ENCODE results near the gene NXF2. TPM values are rescaled to one million over a fixed set of nuclear protein-coding genes. Genes with fewer than 3 reads are reported as not detected.
"Not testable (repeated sequence)": the region's sequence is repeated elsewhere in the genome, so short reads cannot be mapped to it uniquely, and the experiment has no call there.

The NXF2 gene, protein sequence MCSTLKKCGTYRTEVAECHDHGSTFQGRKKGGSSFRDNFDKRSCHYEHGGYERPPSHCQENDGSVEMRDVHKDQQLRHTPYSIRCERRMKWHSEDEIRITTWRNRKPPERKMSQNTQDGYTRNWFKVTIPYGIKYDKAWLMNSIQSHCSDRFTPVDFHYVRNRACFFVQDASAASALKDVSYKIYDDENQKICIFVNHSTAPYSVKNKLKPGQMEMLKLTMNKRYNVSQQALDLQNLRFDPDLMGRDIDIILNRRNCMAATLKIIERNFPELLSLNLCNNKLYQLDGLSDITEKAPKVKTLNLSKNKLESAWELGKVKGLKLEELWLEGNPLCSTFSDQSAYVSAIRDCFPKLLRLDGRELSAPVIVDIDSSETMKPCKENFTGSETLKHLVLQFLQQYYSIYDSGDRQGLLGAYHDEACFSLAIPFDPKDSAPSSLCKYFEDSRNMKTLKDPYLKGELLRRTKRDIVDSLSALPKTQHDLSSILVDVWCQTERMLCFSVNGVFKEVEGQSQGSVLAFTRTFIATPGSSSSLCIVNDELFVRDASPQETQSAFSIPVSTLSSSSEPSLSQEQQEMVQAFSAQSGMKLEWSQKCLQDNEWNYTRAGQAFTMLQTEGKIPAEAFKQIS
- 1 to 10 TPM in 1 of 2 donors, not detected in 1; 8.7 TPM for total RNA-seq

DNA sequence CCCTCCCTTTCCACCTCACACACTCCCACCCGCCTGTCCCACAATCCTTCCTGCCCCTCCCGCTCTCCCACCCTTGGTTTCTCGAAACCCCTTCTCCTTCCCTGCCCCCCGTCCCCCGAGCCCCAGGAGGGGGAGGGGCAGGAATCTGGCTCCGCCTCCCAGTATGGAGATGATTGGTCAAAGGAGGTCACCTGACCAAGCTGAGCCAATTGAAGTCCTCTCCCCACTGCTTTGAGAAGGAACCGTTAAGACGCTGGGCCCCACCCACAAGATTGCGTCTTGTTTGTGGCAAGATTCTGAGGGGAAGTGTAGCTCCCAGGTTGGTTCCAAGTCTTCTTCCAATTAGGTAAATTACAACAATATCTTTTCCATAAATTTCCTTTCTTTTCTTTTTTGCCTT, at the start of gene NXF2:
NXF2 (plus strand) TSS at position 275 of the 400 bp plus-strand sequence. CDS start 59,912 bp downstream, outside the sequence.
- H3K4me3 ChIP-seq; H3K9me3 ChIP-seq; DNase-seq (ENCODE audit: low spot score); H3K27me3 ChIP-seq (replicated peaks; ENCODE audit: insufficient read depth); intact Hi-C loops (cut with DNase I); H3K36me3 ChIP-seq; H3K27ac ChIP-seq; H3K4me1 ChIP-seq (replicated peaks): not testable (repeated sequence)
- no CpG with 5 or more reads among the region's 9 CpGs for WGBS

DNA sequence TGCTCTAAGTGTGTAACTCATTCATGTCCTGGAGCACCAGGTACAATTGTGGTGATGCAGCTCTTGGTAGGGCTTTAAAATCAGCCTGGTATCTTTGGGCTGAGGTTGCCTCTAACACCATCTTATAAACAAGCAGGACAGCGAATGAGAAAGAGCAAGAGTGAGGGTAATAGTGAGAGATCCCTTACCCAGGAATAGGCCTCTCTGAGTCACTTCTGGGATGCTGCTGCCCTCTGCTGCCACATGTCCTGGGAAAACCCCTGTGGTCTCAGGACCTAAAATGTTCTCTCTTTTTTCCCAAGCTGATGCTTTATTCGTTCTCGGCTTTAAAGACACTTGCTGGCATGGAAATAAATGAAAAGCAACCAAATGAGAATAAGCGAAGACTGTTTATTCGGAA, 39.0 kb upstream of the NXF2 start:
- H3K36me3 ChIP-seq; H3K27ac ChIP-seq; H3K4me1 ChIP-seq (replicated peaks); H3K27me3 ChIP-seq (replicated peaks; ENCODE audit: insufficient read depth); DNase-seq (ENCODE audit: low spot score); H3K9me3 ChIP-seq; intact Hi-C loops (cut with DNase I); H3K4me3 ChIP-seq: not testable (repeated sequence)
- no CpG with 5 or more reads among the region's 5 CpGs for WGBS

DNA sequence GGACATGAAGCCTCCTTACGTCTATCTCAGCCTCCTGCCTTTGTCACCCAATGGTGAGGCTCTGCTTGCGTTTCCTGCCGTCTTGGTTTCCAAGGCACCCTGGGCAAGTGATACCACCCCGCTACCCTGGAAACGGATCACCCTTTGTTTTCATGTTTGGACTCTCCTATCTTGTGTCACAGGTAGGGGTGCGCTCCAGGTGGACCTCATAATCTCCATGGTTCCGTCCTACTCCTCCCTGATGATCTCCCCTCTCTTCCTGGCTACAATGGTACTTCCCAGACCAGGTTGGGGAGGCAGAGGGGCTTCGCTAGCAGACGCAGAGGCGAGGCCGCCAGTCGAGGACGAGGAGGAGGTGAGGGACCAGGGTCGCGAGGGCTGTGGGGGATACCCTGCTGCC, 32.0 kb upstream of the NXF2 start, which contains the start of gene TCP11X1:
TCP11X1 (plus strand) TSS at position 316 of the 400 bp plus-strand sequence.
- intact Hi-C loops (cut with DNase I); H3K4me1 ChIP-seq (replicated peaks); H3K9me3 ChIP-seq; H3K27me3 ChIP-seq (replicated peaks; ENCODE audit: insufficient read depth); H3K27ac ChIP-seq; H3K36me3 ChIP-seq; DNase-seq (ENCODE audit: low spot score); H3K4me3 ChIP-seq: not testable (repeated sequence)
- WGBS: no CpG with 5 or more reads among the region's 15 CpGs

DNA sequence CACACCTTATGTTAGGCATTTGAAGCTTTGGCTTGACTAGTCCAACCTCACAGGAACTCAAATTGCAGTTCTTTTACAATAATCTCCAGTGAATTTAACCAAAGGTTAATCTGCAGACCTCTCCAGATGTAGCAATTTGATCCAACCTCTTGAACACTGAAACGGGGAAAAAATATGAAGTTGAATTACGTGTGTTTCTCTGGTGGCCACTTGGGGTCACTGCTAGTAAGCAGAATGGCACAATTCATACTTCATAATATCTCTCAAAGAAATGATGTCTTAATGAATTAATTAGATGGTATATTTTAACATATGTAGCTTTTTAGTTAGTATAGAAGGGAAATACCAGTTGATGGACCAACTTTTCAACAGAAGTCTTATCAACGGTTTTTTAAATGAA, 30.5 kb upstream of the NXF2 start:
- DNase-seq (ENCODE audit: low spot score); H3K9me3 ChIP-seq; intact Hi-C loops (cut with DNase I); H3K27ac ChIP-seq; H3K4me3 ChIP-seq; H3K4me1 ChIP-seq (replicated peaks); H3K36me3 ChIP-seq; H3K27me3 ChIP-seq (replicated peaks; ENCODE audit: insufficient read depth): not testable (repeated sequence)
- no CpG with 5 or more reads among the region's 3 CpGs for WGBS

DNA sequence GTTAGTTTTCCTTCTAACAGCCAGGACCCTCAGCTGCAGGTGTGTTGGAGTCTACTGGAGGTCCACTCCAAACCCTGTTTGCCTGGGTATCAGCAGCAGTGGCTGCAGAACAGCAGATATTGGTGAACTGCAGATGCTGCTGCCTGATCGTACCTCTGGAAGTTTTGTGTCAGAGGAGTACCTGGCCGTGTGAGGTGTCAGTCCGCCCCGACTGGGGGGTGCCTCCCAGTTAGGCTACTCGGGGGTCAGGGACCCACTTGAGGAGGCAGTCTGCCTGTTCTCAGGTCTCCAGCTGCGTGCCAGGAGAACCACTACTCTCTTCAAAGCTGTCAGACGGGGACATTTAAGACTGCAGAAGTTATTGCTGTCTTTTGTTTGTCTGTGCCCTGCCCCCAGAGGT, 11.3 kb upstream of the NXF2 start:
- H3K27ac ChIP-seq; intact Hi-C loops (cut with DNase I); H3K4me1 ChIP-seq (replicated peaks); H3K4me3 ChIP-seq; H3K9me3 ChIP-seq; H3K36me3 ChIP-seq; DNase-seq (ENCODE audit: low spot score); H3K27me3 ChIP-seq (replicated peaks; ENCODE audit: insufficient read depth): not testable (repeated sequence)
- no CpG with 5 or more reads among the region's 7 CpGs for WGBS

DNA sequence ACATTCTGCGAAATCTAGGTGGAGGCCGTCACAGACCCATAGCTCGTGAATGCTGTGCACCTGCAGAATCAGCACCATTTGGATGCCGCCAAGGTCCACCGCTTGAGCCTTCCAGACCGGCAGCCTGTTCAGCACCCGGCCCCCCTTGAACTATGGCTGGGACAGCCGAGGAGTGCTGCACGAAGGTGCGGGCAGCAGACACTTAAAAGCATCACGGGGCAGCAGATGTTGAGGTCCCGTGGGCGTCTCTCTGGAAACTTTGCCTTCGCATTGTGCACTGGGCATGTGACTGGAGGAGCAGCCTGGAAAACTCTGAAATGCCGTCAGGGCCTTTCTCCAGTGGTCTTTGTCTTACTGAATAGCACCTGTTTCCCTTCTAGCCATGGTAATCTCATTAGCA, 6.7 kb upstream of the NXF2 start:
- H3K27ac ChIP-seq; DNase-seq (ENCODE audit: low spot score); H3K27me3 ChIP-seq (replicated peaks; ENCODE audit: insufficient read depth); H3K36me3 ChIP-seq; H3K4me1 ChIP-seq (replicated peaks); intact Hi-C loops (cut with DNase I); H3K4me3 ChIP-seq; H3K9me3 ChIP-seq: not testable (repeated sequence)
- WGBS: no CpG with 5 or more reads among the region's 15 CpGs

DNA sequence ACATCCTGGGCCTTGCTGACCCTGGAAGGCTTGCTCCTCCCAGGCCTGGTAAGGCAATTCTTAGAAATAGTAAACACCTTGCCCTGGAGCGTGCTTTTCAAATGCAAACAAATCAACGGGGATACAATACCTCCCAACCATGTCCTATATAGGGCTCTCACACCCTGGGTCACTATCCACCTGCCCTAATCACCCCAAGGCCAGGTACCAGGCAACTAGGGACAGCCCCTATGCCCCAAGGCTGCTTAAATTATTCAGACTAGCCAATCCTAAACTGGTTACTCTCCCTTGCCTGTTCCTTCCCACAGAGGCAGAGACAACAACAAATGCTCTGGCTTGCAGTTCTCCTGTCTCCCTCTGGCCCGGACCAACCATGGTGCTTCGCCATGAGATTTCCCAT, 25.3 kb downstream of the NXF2 start:
- DNase-seq (ENCODE audit: low spot score); H3K4me1 ChIP-seq (replicated peaks); H3K36me3 ChIP-seq; H3K9me3 ChIP-seq; H3K27me3 ChIP-seq (replicated peaks; ENCODE audit: insufficient read depth); H3K4me3 ChIP-seq; intact Hi-C loops (cut with DNase I); H3K27ac ChIP-seq: not testable (repeated sequence)
- no CpG with 5 or more reads among the region's 4 CpGs for WGBS

DNA sequence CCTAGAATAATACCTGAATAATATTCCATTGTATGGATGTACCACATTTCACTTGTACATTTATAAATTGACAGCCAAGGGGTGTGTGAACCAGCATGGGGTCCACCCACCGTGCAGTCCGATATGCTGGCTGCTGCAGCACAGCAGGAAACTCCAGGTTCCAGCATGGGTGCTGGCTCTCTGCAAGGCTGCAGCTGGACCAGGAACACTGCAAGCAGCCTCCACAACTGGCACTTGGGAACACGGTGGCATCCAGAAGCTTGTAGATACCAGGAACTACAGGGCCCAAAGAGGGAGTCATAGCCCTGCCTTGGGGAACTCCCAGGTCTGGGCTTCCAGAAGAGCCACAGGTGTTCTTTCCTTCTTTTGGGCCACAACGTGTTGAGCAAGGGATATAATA, 91.2 kb downstream of the NXF2 start:
- TF ChIP-seq POLR2A (IDR thresholded peaks at IDR 0.05) (no peak), POLR2AphosphoS5 (IDR thresholded peaks at IDR 0.05) (no peak)
- TF ChIP-seq, protein P1, sequence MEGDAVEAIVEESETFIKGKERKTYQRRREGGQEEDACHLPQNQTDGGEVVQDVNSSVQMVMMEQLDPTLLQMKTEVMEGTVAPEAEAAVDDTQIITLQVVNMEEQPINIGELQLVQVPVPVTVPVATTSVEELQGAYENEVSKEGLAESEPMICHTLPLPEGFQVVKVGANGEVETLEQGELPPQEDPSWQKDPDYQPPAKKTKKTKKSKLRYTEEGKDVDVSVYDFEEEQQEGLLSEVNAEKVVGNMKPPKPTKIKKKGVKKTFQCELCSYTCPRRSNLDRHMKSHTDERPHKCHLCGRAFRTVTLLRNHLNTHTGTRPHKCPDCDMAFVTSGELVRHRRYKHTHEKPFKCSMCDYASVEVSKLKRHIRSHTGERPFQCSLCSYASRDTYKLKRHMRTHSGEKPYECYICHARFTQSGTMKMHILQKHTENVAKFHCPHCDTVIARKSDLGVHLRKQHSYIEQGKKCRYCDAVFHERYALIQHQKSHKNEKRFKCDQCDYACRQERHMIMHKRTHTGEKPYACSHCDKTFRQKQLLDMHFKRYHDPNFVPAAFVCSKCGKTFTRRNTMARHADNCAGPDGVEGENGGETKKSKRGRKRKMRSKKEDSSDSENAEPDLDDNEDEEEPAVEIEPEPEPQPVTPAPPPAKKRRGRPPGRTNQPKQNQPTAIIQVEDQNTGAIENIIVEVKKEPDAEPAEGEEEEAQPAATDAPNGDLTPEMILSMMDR (IDR thresholded peaks at IDR 0.05): no peak
- intact Hi-C loops (cut with DNase I): no loop called here
- H3K9me3 ChIP-seq: no peaks in the 10 kb centered on the region
- no peak overlapping the region for H3K27ac ChIP-seq
- no peaks in the 10 kb centered on the region for H3K4me1 ChIP-seq (replicated peaks)
- no peak for DNase-seq (ENCODE audit: low spot score)
- H3K36me3 ChIP-seq: no peaks in the 10 kb centered on the region
- H3K4me3 ChIP-seq: no peak overlapping the region
- H3K27me3 ChIP-seq (replicated peaks; ENCODE audit: insufficient read depth): no peaks in the 10 kb centered on the region
- WGBS: 81% methylated on average over 4 of the region's 4 CpGs

Data from prostate gland (tissue), 2 donors.